ENCODE measurements around the gene C1orf21.

Gene C1orf21

GRCh38 chr1:184487531-184488193 is 100.8 kb downstream of the C1orf21 start:
- Histone ChIP-seq H3K27ac (ENCODE audit: low read depth, low read length) (no peak overlapping the region), H3K27me3 (ENCODE audit: control insufficient read depth in 1 of 2, insufficient read depth in 2 of 2, low read length in 2 of 2) (no peaks in the 10 kb centered on the region), H3K4me1 (ENCODE audit: control insufficient read depth in 1 of 2, insufficient read depth in 2 of 2, low read length in 2 of 2) (peaks cover 73 to 77% of the 10 kb centered on the region in 2 donors), H3K9me3 (ENCODE audit: control insufficient read depth in 1 of 2, low read length in 2 of 2) (no peaks in the 10 kb centered on the region), H3K4me3 (ENCODE audit: low read depth in 1 of 2, low read length in 2 of 2) (no peak overlapping the region), H3K9ac (ENCODE audit: low read depth in 1 of 2, low read length in 2 of 2) (no peak overlapping the region), H3K36me3 (ENCODE audit: control insufficient read depth in 1 of 2, insufficient read depth in 2 of 2, low read length in 2 of 2) (no peaks in the 10 kb centered on the region)

GRCh38 chr1:184489908-184490307 is 103.1 kb downstream of the C1orf21 start:
- Histone ChIP-seq H3K9ac (ENCODE audit: low read depth in 1 of 2, low read length in 2 of 2) (no peak overlapping the region), H3K27ac (ENCODE audit: low read depth, low read length) (no peak overlapping the region), H3K9me3 (ENCODE audit: control insufficient read depth in 1 of 2, low read length in 2 of 2) (no peaks in the 10 kb centered on the region), H3K27me3 (ENCODE audit: control insufficient read depth in 1 of 2, insufficient read depth in 2 of 2, low read length in 2 of 2) (no peaks in the 10 kb centered on the region), H3K4me3 (ENCODE audit: low read depth in 1 of 2, low read length in 2 of 2) (no peak overlapping the region), H3K4me1 (ENCODE audit: control insufficient read depth in 1 of 2, insufficient read depth in 2 of 2, low read length in 2 of 2) (peaks cover 72 to 78% of the 10 kb centered on the region in 2 donors), H3K36me3 (ENCODE audit: control insufficient read depth in 1 of 2, insufficient read depth in 2 of 2, low read length in 2 of 2) (no peaks in the 10 kb centered on the region)

GRCh38 chr1:184492536-184492935 is 105.7 kb downstream of the C1orf21 start:
- Histone ChIP-seq H3K9me3 (ENCODE audit: control insufficient read depth in 1 of 2, low read length in 2 of 2) (no peaks in the 10 kb centered on the region), H3K9ac (ENCODE audit: low read depth in 1 of 2, low read length in 2 of 2) (peak overlapping the region; percentile 10 to 24), H3K36me3 (ENCODE audit: control insufficient read depth in 1 of 2, insufficient read depth in 2 of 2, low read length in 2 of 2) (no peaks in the 10 kb centered on the region), H3K27me3 (ENCODE audit: control insufficient read depth in 1 of 2, insufficient read depth in 2 of 2, low read length in 2 of 2) (no peaks in the 10 kb centered on the region), H3K27ac (ENCODE audit: low read depth, low read length) (peak overlapping the region; percentile 30), H3K4me1 (ENCODE audit: control insufficient read depth in 1 of 2, insufficient read depth in 2 of 2, low read length in 2 of 2) (peaks cover 47 to 54% of the 10 kb centered on the region in 2 donors), H3K4me3 (ENCODE audit: low read depth in 1 of 2, low read length in 2 of 2) (peak overlapping the region in 1 of 2 donors; percentile 62)

- Histone ChIP-seq H3K4me1 (ENCODE audit: control insufficient read depth in 1 of 2, insufficient read depth in 2 of 2, low read length in 2 of 2) (peaks cover 47 to 51% of the 10 kb centered on the region in 2 donors), H3K9ac (ENCODE audit: low read depth in 1 of 2, low read length in 2 of 2) (no peak overlapping the region), H3K4me3 (ENCODE audit: low read depth in 1 of 2, low read length in 2 of 2) (no peak overlapping the region), H3K9me3 (ENCODE audit: control insufficient read depth in 1 of 2, low read length in 2 of 2) (no peaks in the 10 kb centered on the region), H3K36me3 (ENCODE audit: control insufficient read depth in 1 of 2, insufficient read depth in 2 of 2, low read length in 2 of 2) (no peaks in the 10 kb centered on the region), H3K27ac (ENCODE audit: low read depth, low read length) (no peak overlapping the region), H3K27me3 (ENCODE audit: control insufficient read depth in 1 of 2, insufficient read depth in 2 of 2, low read length in 2 of 2) (no peaks in the 10 kb centered on the region)
These were observed 107.2 kb downstream of the C1orf21 start for GRCh38 chr1:184493987-184494388.

GRCh38 chr1:184494929-184495328 is 108.1 kb downstream of the C1orf21 start:
- Histone ChIP-seq H3K36me3 (ENCODE audit: control insufficient read depth in 1 of 2, insufficient read depth in 2 of 2, low read length in 2 of 2) (no peaks in the 10 kb centered on the region), H3K27ac (ENCODE audit: low read depth, low read length) (no peak overlapping the region), H3K4me1 (ENCODE audit: control insufficient read depth in 1 of 2, insufficient read depth in 2 of 2, low read length in 2 of 2) (peaks cover 42 to 45% of the 10 kb centered on the region in 2 donors), H3K27me3 (ENCODE audit: control insufficient read depth in 1 of 2, insufficient read depth in 2 of 2, low read length in 2 of 2) (no peaks in the 10 kb centered on the region), H3K4me3 (ENCODE audit: low read depth in 1 of 2, low read length in 2 of 2) (no peak overlapping the region), H3K9ac (ENCODE audit: low read depth in 1 of 2, low read length in 2 of 2) (no peak overlapping the region), H3K9me3 (ENCODE audit: control insufficient read depth in 1 of 2, low read length in 2 of 2) (no peaks in the 10 kb centered on the region)

- H3K4me3 ChIP-seq (ENCODE audit: low read depth in 1 of 2, low read length in 2 of 2), result no peak overlapping the region
- H3K27ac ChIP-seq (ENCODE audit: low read depth, low read length), result no peak overlapping the region
- no peaks in the 10 kb centered on the region for H3K27me3 ChIP-seq (ENCODE audit: control insufficient read depth in 1 of 2, insufficient read depth in 2 of 2, low read length in 2 of 2)
- H3K9me3 ChIP-seq (ENCODE audit: control insufficient read depth in 1 of 2, low read length in 2 of 2), result no peaks in the 10 kb centered on the region
- no peak overlapping the region for H3K9ac ChIP-seq (ENCODE audit: low read depth in 1 of 2, low read length in 2 of 2)
- no peaks in the 10 kb centered on the region for H3K36me3 ChIP-seq (ENCODE audit: control insufficient read depth in 1 of 2, insufficient read depth in 2 of 2, low read length in 2 of 2)
- H3K4me1 ChIP-seq (ENCODE audit: control insufficient read depth in 1 of 2, insufficient read depth in 2 of 2, low read length in 2 of 2), result peaks cover 12 to 14% of the 10 kb centered on the region in 2 donors
These were observed 111.3 kb downstream of the C1orf21 start for GRCh38 chr1:184497959-184498723.

GRCh38 chr1:184499616-184500015 is 112.8 kb downstream of the C1orf21 start:
- Histone ChIP-seq H3K9me3 (ENCODE audit: control insufficient read depth in 1 of 2, low read length in 2 of 2) (no peaks in the 10 kb centered on the region), H3K4me1 (ENCODE audit: control insufficient read depth in 1 of 2, insufficient read depth in 2 of 2, low read length in 2 of 2) (no peaks in the 10 kb centered on the region), H3K36me3 (ENCODE audit: control insufficient read depth in 1 of 2, insufficient read depth in 2 of 2, low read length in 2 of 2) (no peaks in the 10 kb centered on the region), H3K4me3 (ENCODE audit: low read depth in 1 of 2, low read length in 2 of 2) (no peak overlapping the region), H3K27me3 (ENCODE audit: control insufficient read depth in 1 of 2, insufficient read depth in 2 of 2, low read length in 2 of 2) (no peaks in the 10 kb centered on the region), H3K27ac (ENCODE audit: low read depth, low read length) (no peak overlapping the region), H3K9ac (ENCODE audit: low read depth in 1 of 2, low read length in 2 of 2) (no peak overlapping the region)

GRCh38 chr1:184502161-184502560 is 115.3 kb downstream of the C1orf21 start:
- Histone ChIP-seq H3K4me3 (ENCODE audit: low read depth in 1 of 2, low read length in 2 of 2) (no peak overlapping the region), H3K9me3 (ENCODE audit: control insufficient read depth in 1 of 2, low read length in 2 of 2) (no peaks in the 10 kb centered on the region), H3K36me3 (ENCODE audit: control insufficient read depth in 1 of 2, insufficient read depth in 2 of 2, low read length in 2 of 2) (no peaks in the 10 kb centered on the region), H3K27me3 (ENCODE audit: control insufficient read depth in 1 of 2, insufficient read depth in 2 of 2, low read length in 2 of 2) (no peaks in the 10 kb centered on the region), H3K27ac (ENCODE audit: low read depth, low read length) (no peak overlapping the region), H3K4me1 (ENCODE audit: control insufficient read depth in 1 of 2, insufficient read depth in 2 of 2, low read length in 2 of 2) (peaks cover 2% of the 10 kb centered on the region in 2 donors), H3K9ac (ENCODE audit: low read depth in 1 of 2, low read length in 2 of 2) (no peak overlapping the region)

- H3K27ac ChIP-seq (ENCODE audit: low read depth, low read length), result no peak overlapping the region
- H3K27me3 ChIP-seq (ENCODE audit: control insufficient read depth in 1 of 2, insufficient read depth in 2 of 2, low read length in 2 of 2), result no peaks in the 10 kb centered on the region
- no peak overlapping the region for H3K9ac ChIP-seq (ENCODE audit: low read depth in 1 of 2, low read length in 2 of 2)
- peaks cover 8 to 11% of the 10 kb centered on the region in 2 donors for H3K4me1 ChIP-seq (ENCODE audit: control insufficient read depth in 1 of 2, insufficient read depth in 2 of 2, low read length in 2 of 2)
- H3K9me3 ChIP-seq (ENCODE audit: control insufficient read depth in 1 of 2, low read length in 2 of 2), result no peaks in the 10 kb centered on the region
- no peak overlapping the region for H3K4me3 ChIP-seq (ENCODE audit: low read depth in 1 of 2, low read length in 2 of 2)
- no peaks in the 10 kb centered on the region for H3K36me3 ChIP-seq (ENCODE audit: control insufficient read depth in 1 of 2, insufficient read depth in 2 of 2, low read length in 2 of 2)
These were observed 116.5 kb downstream of the C1orf21 start for GRCh38 chr1:184503221-184503749.
